Measurements from ENCODE around the gene FGF23.

Gene FGF23

GRCh38 chr12:4356041-4356327, 23.5 kb downstream of the FGF23 start:
- TF ChIP-seq Cebpa-rat (IDR thresholded peaks at IDR 0.05), result no peak
- Histone ChIP-seq H3K36me3 (peaks cover 25% of the 10 kb centered on the region), H3K4me2 (no peak overlapping the region), H3K9ac (no peak overlapping the region), H3K27ac (no peak overlapping the region), H3K27me3 (no peaks in the 10 kb centered on the region), H3K4me1 (no peaks in the 10 kb centered on the region), H3K9me3 (peaks cover 5% of the 10 kb centered on the region; the same call in 1 of the 2 replicates), H4K20me1 (no peaks in the 10 kb centered on the region), H3K4me3 (no peak overlapping the region)

GRCh38 chr12:4355156-4356040, 24.1 kb downstream of the FGF23 start:
- Histone ChIP-seq H3K27me3 (no peaks in the 10 kb centered on the region), H3K27ac (no peak overlapping the region), H3K36me3 (peaks cover 31% of the 10 kb centered on the region), H3K4me2 (no peak overlapping the region), H3K4me3 (no peak overlapping the region), H4K20me1 (no peaks in the 10 kb centered on the region), H3K4me1 (no peaks in the 10 kb centered on the region), H3K9ac (no peak overlapping the region), H3K9me3 (peaks cover 5% of the 10 kb centered on the region; the same call in 1 of the 2 replicates)
- TF ChIP-seq Cebpa-rat (IDR thresholded peaks at IDR 0.05), result no peak

DNA sequence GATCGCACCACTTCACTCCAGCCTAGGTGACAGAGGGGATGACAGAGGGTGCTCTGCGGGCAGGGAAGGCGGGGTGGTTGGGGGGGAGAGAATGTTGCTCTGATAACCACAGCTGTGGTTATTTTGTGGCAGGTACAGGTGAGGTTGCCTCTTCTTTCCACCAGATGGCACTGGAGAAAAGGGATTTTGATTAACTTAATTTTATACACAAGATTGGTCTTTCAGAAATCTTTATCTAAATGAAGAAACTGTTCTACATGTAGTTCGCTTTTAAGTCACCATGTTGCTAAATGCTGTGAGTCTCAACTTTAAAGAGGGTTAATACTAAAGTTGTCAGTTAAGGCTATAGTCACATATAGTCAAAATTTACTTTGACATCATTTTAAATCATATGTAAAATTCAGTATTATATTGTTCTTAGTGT, 25.7 kb downstream of the FGF23 start:
- peaks cover 42% of the 10 kb centered on the region for H3K36me3 ChIP-seq
- no peaks in the 10 kb centered on the region for H3K4me1 ChIP-seq
- no peak overlapping the region for H3K4me2 ChIP-seq
- no peak overlapping the region for H3K4me3 ChIP-seq
- H4K20me1 ChIP-seq, result no peaks in the 10 kb centered on the region
- H3K9ac ChIP-seq, result no peak overlapping the region
- no peaks in the 10 kb centered on the region for H3K27me3 ChIP-seq
- TF ChIP-seq Cebpa-rat (IDR thresholded peaks at IDR 0.05), result no peak
- H3K27ac ChIP-seq, result no peak overlapping the region
- H3K9me3 ChIP-seq, result no peaks in the 10 kb centered on the region

DNA sequence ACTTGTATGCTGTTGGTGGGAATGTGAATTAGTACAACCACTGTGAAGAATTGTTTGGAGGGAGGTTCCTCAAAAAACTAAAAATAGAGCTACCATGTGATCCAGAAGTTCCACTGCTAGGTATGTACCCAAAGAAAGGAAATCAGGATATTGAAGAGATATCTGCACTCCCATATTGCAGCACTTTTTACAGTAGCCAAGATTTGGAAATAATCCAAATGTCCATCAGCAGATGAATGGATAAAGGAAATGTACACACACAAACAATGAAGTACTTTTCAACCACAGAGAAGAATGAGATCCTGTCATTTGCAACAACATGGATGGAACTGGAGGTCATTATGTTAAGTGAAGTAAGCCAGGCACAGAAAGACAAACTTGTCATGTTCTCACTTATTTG, 32.6 kb downstream of the FGF23 start:
- Histone ChIP-seq H3K9me3 (no peaks in the 10 kb centered on the region), H3K4me3 (no peak overlapping the region), H3K4me2 (no peak overlapping the region), H3K9ac (no peak overlapping the region), H4K20me1 (no peaks in the 10 kb centered on the region), H3K36me3 (peaks cover 33% of the 10 kb centered on the region), H3K4me1 (no peaks in the 10 kb centered on the region), H3K27me3 (no peaks in the 10 kb centered on the region), H3K27ac (no peak overlapping the region)
- TF ChIP-seq Cebpa-rat (IDR thresholded peaks at IDR 0.05), result no peak

DNA sequence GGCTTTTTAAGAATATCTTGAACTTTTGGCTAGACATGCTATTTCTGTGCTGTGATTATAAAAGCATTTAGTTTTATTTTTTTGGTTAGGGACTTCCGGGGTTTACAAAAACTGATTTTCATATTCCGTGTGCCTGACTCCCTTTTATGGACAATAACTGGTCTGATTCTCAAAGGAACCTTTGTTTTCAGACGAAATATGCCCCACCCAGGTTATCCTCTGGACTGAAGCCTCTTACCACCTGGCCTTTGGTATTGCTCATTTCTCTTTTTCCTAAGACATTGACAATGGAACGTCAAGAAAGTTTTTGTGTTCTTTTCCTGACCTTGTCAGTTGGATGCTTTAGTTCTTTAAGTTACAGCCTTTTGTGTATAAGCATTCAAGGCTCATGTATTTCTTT, 47.7 kb downstream of the FGF23 start:
- H3K9ac ChIP-seq, result no peak overlapping the region
- no peak for TF ChIP-seq Cebpa-rat (IDR thresholded peaks at IDR 0.05)
- H4K20me1 ChIP-seq, result peaks cover 48% of the 10 kb centered on the region
- H3K4me3 ChIP-seq, result no peak overlapping the region
- H3K9me3 ChIP-seq, result no peaks in the 10 kb centered on the region
- H3K27me3 ChIP-seq, result no peaks in the 10 kb centered on the region
- peaks cover 42% of the 10 kb centered on the region for H3K36me3 ChIP-seq
- H3K27ac ChIP-seq, result no peak overlapping the region
- H3K4me2 ChIP-seq, result no peak overlapping the region
- no peaks in the 10 kb centered on the region for H3K4me1 ChIP-seq

- Histone ChIP-seq H3K27ac (no peak overlapping the region), H3K27me3 (no peaks in the 10 kb centered on the region), H4K20me1 (peaks cover 54% of the 10 kb centered on the region), H3K4me3 (no peak overlapping the region), H3K36me3 (peaks cover 36% of the 10 kb centered on the region), H3K4me2 (no peak overlapping the region), H3K9me3 (no peaks in the 10 kb centered on the region), H3K4me1 (no peaks in the 10 kb centered on the region), H3K9ac (no peak overlapping the region)
- TF ChIP-seq Cebpa-rat (IDR thresholded peaks at IDR 0.05), result no peak
These were observed 48.3 kb downstream of the FGF23 start for GRCh38 chr12:4331221-4331620.

GRCh38 chr12:4330203-4330602, 49.3 kb downstream of the FGF23 start:
- H3K9ac ChIP-seq, result no peak overlapping the region
- H3K27ac ChIP-seq, result no peak overlapping the region
- H3K4me3 ChIP-seq, result no peak overlapping the region
- H3K9me3 ChIP-seq, result no peaks in the 10 kb centered on the region
- peaks cover 64% of the 10 kb centered on the region for H4K20me1 ChIP-seq
- H3K36me3 ChIP-seq, result peaks cover 35% of the 10 kb centered on the region
- TF ChIP-seq Cebpa-rat (IDR thresholded peaks at IDR 0.05), result no peak
- H3K4me2 ChIP-seq, result no peak overlapping the region
- H3K27me3 ChIP-seq, result no peaks in the 10 kb centered on the region
- no peaks in the 10 kb centered on the region for H3K4me1 ChIP-seq

DNA sequence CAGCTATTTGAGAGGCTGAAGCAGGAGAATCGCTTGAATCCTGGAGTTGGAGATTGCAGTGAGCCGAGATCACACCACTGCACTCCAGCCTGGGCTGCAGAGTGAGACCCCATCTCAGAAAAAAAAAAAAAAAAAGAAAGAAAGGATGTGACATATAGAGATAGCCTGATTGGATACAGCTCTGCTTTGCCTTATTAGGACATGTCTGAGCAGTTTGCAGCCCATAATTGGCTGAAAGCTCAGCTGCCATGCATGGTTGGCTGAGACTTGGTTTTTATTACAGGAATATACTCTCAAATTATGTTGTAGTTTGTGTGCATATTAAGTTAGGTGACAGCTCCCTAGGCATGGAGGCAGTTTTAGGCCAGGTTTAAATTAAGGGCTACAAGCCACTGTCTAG, 52.2 kb downstream of the FGF23 start:
- Histone ChIP-seq H3K27ac (no peak overlapping the region), H3K9ac (no peak overlapping the region), H3K9me3 (no peaks in the 10 kb centered on the region), H3K4me3 (no peak overlapping the region), H3K4me2 (no peak overlapping the region), H3K4me1 (peaks cover 17% of the 10 kb centered on the region), H4K20me1 (peaks cover 74% of the 10 kb centered on the region), H3K36me3 (peaks cover 26% of the 10 kb centered on the region), H3K27me3 (no peaks in the 10 kb centered on the region)
- no peak for TF ChIP-seq Cebpa-rat (IDR thresholded peaks at IDR 0.05)

DNA sequence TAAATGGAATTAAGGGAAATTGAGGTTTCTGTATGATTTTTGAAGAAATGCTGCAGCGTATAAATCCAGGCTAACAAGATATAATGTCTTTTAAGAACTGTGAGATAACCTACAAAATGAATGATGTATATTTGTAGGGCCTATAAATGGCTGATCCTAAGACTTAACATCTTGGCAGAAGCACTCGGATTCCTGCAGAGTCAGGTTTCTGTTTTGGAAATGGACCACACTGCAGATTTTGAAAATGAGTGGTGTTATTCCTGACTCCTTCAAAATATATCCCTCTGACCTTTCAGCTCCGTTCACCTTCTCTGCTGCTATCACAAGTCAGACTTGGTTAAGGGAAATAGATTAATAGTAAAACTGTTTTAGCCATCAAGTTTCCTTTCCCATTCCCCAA, 53.5 kb downstream of the FGF23 start:
- Histone ChIP-seq H3K4me2 (no peak overlapping the region), H3K4me1 (peaks cover 24% of the 10 kb centered on the region), H3K27ac (no peak overlapping the region), H3K9me3 (no peaks in the 10 kb centered on the region), H3K4me3 (no peak overlapping the region), H3K9ac (no peak overlapping the region), H3K36me3 (peaks cover 26% of the 10 kb centered on the region), H4K20me1 (peaks cover 61% of the 10 kb centered on the region), H3K27me3 (no peaks in the 10 kb centered on the region)
- no peak for TF ChIP-seq Cebpa-rat (IDR thresholded peaks at IDR 0.05)

GRCh38 chr12:4324366-4324765, 55.1 kb downstream of the FGF23 start:
- Histone ChIP-seq H3K27me3 (no peaks in the 10 kb centered on the region), H3K27ac (no peak overlapping the region), H3K9me3 (no peaks in the 10 kb centered on the region), H3K4me1 (peaks cover 30% of the 10 kb centered on the region), H3K4me2 (no peak overlapping the region), H4K20me1 (peaks cover 46% of the 10 kb centered on the region), H3K36me3 (peaks cover 20% of the 10 kb centered on the region), H3K9ac (no peak overlapping the region), H3K4me3 (no peak overlapping the region)
- TF ChIP-seq Cebpa-rat (IDR thresholded peaks at IDR 0.05), result no peak

Measured in BLaER1 (cell line).